ENCODE data around the gene KCTD6. TPM values are rescaled to one million over a fixed set of nuclear protein-coding genes. Genes with fewer than 3 reads are reported as not detected.

The KCTD6 gene
- total RNA-seq, 1 donor from 2014 or later = 39.6 TPM

DNA sequence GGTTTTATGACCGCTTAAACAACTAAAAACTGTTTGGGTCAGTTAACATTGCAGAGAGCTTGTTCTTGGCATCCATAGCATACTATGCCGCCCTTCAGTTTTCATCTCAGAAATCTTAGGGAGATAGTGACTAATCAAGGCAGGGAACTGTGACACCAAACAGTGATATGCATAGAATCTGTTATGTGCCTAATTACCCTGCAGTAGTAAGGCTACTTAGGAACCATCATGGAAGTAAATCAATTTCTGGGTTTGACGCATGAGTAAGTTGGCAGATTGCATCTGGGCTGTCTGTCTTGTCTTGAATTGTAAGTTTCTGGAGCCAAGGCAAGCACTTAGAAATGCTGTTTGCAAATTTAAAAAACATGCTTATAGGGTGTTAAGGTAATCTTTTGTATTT is 22.5 kb downstream of the KCTD6 start:
- no peak for TF ChIP-seq EZH2 (IDR thresholded peaks at IDR 0.05)
- TF ChIP-seq, protein P1, sequence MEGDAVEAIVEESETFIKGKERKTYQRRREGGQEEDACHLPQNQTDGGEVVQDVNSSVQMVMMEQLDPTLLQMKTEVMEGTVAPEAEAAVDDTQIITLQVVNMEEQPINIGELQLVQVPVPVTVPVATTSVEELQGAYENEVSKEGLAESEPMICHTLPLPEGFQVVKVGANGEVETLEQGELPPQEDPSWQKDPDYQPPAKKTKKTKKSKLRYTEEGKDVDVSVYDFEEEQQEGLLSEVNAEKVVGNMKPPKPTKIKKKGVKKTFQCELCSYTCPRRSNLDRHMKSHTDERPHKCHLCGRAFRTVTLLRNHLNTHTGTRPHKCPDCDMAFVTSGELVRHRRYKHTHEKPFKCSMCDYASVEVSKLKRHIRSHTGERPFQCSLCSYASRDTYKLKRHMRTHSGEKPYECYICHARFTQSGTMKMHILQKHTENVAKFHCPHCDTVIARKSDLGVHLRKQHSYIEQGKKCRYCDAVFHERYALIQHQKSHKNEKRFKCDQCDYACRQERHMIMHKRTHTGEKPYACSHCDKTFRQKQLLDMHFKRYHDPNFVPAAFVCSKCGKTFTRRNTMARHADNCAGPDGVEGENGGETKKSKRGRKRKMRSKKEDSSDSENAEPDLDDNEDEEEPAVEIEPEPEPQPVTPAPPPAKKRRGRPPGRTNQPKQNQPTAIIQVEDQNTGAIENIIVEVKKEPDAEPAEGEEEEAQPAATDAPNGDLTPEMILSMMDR (IDR thresholded peaks at IDR 0.05) = no peak
- no peak for TF ChIP-seq EZH2phosphoT487 (IDR thresholded peaks at IDR 0.05)
- no peak overlapping the region for H3K9ac ChIP-seq
- no peak overlapping the region for H2AFZ ChIP-seq (replicated peaks)
- H3K4me1 Mint-ChIP-seq = peaks cover 21% of the 10 kb centered on the region
- no peak overlapping the region for H3K4me3 ChIP-seq
- no peak for DNase-seq (ENCODE audit: low spot score)
- H3K4me2 ChIP-seq = no peak overlapping the region
- H3F3A ChIP-seq (ENCODE audit: low read depth) = no peaks in the 10 kb centered on the region
- no peaks in the 10 kb centered on the region for H3K36me3 ChIP-seq
- H3K4me1 ChIP-seq = peaks cover 11% of the 10 kb centered on the region
- H3K9me3 ChIP-seq (ENCODE audit: low read depth) = no peaks in the 10 kb centered on the region
- H3K27ac Mint-ChIP-seq = no peak overlapping the region
- no peaks in the 10 kb centered on the region for H3K79me2 ChIP-seq (ENCODE audit: low read depth)
- no peak overlapping the region for H3K27ac ChIP-seq
- no peaks in the 10 kb centered on the region for H4K20me1 ChIP-seq (ENCODE audit: low read depth)
- no peaks in the 10 kb centered on the region for H3K9me3 Mint-ChIP-seq
- H3K36me3 Mint-ChIP-seq = peaks cover 6% of the 10 kb centered on the region
- no peak overlapping the region for H3K4me3 Mint-ChIP-seq
- peaks cover 4% of the 10 kb centered on the region for H3K27me3 Mint-ChIP-seq (ENCODE audit: insufficient read depth, low read depth)
- H3K27me3 ChIP-seq = no peaks in the 10 kb centered on the region

GRCh38 chr3:58518291-58518789 is 26.4 kb downstream of the KCTD6 start:
- Histone ChIP-seq H3K4me3 (no peak overlapping the region), H3K27ac (no peak overlapping the region), H3K79me2 (ENCODE audit: low read depth) (no peaks in the 10 kb centered on the region), H3K27me3 (no peaks in the 10 kb centered on the region), H3F3A (ENCODE audit: low read depth) (peaks cover 33% of the 10 kb centered on the region), H3K9ac (no peak overlapping the region), H4K20me1 (ENCODE audit: low read depth) (peaks cover 15% of the 10 kb centered on the region), H2AFZ (replicated peaks) (no peak overlapping the region), H3K9me3 (ENCODE audit: low read depth) (no peaks in the 10 kb centered on the region), H3K4me2 (peak overlapping the region; percentile 57), H3K36me3 (no peaks in the 10 kb centered on the region), H3K4me1 (peaks cover 50% of the 10 kb centered on the region)
- peak overlapping the region; percentile 1 for H3K27ac Mint-ChIP-seq
- H3K4me1 Mint-ChIP-seq = peaks cover 58% of the 10 kb centered on the region
- peaks cover 3% of the 10 kb centered on the region for H3K36me3 Mint-ChIP-seq
- DNase-seq (ENCODE audit: low spot score) = peak; percentile 58
- no peak for TF ChIP-seq EZH2phosphoT487 (IDR thresholded peaks at IDR 0.05)
- peak overlapping the region; percentile 3 for H3K4me3 Mint-ChIP-seq
- H3K9me3 Mint-ChIP-seq = no peaks in the 10 kb centered on the region
- peaks cover 9% of the 10 kb centered on the region for H3K27me3 Mint-ChIP-seq (ENCODE audit: insufficient read depth, low read depth)

GRCh38 chr3:58519668-58520402 is 27.9 kb downstream of the KCTD6 start:
- Histone ChIP-seq H3K36me3 (no peaks in the 10 kb centered on the region), H3K79me2 (ENCODE audit: low read depth) (no peaks in the 10 kb centered on the region), H3F3A (ENCODE audit: low read depth) (peaks cover 42% of the 10 kb centered on the region), H3K4me2 (no peak overlapping the region), H2AFZ (replicated peaks) (no peak overlapping the region), H3K27ac (no peak overlapping the region), H3K9me3 (ENCODE audit: low read depth) (no peaks in the 10 kb centered on the region), H4K20me1 (ENCODE audit: low read depth) (peaks cover 15% of the 10 kb centered on the region), H3K27me3 (no peaks in the 10 kb centered on the region), H3K4me3 (no peak overlapping the region), H3K9ac (no peak overlapping the region), H3K4me1 (peaks cover 56% of the 10 kb centered on the region)
- no peak for TF ChIP-seq EZH2 (IDR thresholded peaks at IDR 0.05)
- TF ChIP-seq, protein P1 (IDR thresholded peaks at IDR 0.05) = no peak
- TF ChIP-seq EZH2phosphoT487 (IDR thresholded peaks at IDR 0.05) = no peak
- H3K27me3 Mint-ChIP-seq (ENCODE audit: insufficient read depth, low read depth) = peaks cover 9% of the 10 kb centered on the region
- H3K4me3 Mint-ChIP-seq = peak overlapping the region; percentile 43
- H3K4me1 Mint-ChIP-seq = peaks cover 65% of the 10 kb centered on the region
- H3K36me3 Mint-ChIP-seq = peaks cover 3% of the 10 kb centered on the region
- no peak for DNase-seq (ENCODE audit: low spot score)
- H3K27ac Mint-ChIP-seq = no peak overlapping the region
- H3K9me3 Mint-ChIP-seq = no peaks in the 10 kb centered on the region

Data from neural progenitor cell (in vitro differentiated cells).